ENCODE measurements around the gene TMEM9.

- no peak for TF ChIP-seq POLR2A (IDR thresholded peaks at IDR 0.05)
- TF ChIP-seq POLR2AphosphoS5 (IDR thresholded peaks at IDR 0.05): no peak
Observed at GRCh38 chr1:201122321-201122957, 31.8 kb downstream of the TMEM9 start.
